HFF-Myc (cell line): ENCODE measurements around the gene FOXD1.
"Not testable (repeated sequence)": the region's sequence is repeated elsewhere in the genome, so short reads cannot be mapped to it uniquely, and the experiment has no call there.

Experiments
- DNase-seq: peaks from one replicate; pipeline ENCODE4 v3.0.0-alpha.2; 2011; ENCODE audit warnings: low read depth; ENCODE audit errors: extremely low read depth
- H3K4me3 ChIP-seq: replicated peaks from 2 replicates; pipeline ENCODE4 v1.5.1; 2011; ENCODE audit warnings: low read depth, mild to moderate bottlenecking, control low read depth, low read length
- TF ChIP-seq, protein P1 (sequence below): IDR thresholded peaks from 2 replicates; pipeline ENCODE4 v1.5.1; 2012; ENCODE audit warnings: mild to moderate bottlenecking, low read depth, low read length, control low read depth; ENCODE audit errors: missing control alignments

Gene FOXD1

DNA sequence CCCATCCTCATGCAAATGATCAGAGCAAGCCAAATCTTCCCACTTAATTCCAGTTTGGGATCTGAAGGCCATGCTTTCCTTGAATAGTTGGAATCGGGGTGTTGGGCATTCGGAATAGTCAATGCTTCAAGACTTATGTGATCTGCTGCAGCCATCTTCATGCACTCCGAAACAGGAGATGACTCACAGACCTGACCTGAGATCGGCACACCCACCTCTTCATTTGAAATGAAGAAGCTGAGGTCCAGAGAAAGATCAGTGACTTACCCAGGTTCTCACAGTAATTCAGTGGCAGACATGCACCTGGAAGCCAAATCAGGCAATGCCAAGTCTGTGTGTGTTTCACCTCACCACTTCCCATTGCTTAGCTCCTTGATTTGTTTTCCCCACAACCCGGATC lies 33.0 kb downstream of the FOXD1 start:
- no peak overlapping the region for H3K4me3 ChIP-seq
- TF ChIP-seq, protein P1, sequence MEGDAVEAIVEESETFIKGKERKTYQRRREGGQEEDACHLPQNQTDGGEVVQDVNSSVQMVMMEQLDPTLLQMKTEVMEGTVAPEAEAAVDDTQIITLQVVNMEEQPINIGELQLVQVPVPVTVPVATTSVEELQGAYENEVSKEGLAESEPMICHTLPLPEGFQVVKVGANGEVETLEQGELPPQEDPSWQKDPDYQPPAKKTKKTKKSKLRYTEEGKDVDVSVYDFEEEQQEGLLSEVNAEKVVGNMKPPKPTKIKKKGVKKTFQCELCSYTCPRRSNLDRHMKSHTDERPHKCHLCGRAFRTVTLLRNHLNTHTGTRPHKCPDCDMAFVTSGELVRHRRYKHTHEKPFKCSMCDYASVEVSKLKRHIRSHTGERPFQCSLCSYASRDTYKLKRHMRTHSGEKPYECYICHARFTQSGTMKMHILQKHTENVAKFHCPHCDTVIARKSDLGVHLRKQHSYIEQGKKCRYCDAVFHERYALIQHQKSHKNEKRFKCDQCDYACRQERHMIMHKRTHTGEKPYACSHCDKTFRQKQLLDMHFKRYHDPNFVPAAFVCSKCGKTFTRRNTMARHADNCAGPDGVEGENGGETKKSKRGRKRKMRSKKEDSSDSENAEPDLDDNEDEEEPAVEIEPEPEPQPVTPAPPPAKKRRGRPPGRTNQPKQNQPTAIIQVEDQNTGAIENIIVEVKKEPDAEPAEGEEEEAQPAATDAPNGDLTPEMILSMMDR = no peak

DNA sequence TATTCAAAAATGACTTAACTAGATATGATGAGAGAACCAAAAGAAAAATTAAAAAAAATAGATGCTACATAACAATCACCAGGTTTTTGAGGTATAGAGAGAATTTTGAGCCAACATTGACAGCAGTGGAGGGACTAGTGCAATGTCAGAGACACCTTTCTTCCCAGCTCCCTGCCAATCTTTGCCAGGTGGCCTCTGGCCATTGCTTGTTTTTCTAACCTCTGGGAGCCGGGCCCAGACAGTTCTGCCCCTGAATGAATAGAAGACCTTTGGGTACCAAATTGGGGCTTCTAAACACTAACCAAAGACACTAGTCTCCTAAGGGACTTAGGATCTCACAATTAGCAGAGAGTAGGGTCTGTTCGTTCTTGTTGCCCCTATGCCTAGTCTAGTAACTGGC lies 33.4 kb downstream of the FOXD1 start:
- H3K4me3 ChIP-seq = no peak overlapping the region
- TF ChIP-seq, protein P1 = no peak
- no peak for DNase-seq

More for the DNA sequence above, 33.0 kb downstream of the FOXD1 start:
- DNase-seq = no peak

DNA sequence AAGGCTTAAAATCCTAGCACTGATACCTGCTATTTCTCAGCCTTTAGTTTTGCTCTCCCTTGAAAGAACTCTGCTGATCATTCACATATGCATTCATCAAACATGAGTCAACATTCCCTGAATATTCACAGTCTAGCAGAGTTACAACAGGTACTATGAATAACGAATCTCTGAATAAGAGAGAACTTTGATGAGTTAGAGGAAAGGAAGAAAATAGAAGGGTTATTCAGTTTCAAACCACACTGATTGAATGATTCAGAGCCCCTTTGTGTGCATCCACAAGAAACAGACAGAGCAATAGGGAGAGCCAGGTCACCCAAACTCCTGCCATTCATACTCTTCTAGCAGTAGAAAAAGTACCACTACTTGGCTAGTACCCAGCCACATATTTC lies 36.0 kb downstream of the FOXD1 start:
- H3K4me3 ChIP-seq = no peak overlapping the region
- DNase-seq = no peak
- TF ChIP-seq, protein P1 = no peak

DNA sequence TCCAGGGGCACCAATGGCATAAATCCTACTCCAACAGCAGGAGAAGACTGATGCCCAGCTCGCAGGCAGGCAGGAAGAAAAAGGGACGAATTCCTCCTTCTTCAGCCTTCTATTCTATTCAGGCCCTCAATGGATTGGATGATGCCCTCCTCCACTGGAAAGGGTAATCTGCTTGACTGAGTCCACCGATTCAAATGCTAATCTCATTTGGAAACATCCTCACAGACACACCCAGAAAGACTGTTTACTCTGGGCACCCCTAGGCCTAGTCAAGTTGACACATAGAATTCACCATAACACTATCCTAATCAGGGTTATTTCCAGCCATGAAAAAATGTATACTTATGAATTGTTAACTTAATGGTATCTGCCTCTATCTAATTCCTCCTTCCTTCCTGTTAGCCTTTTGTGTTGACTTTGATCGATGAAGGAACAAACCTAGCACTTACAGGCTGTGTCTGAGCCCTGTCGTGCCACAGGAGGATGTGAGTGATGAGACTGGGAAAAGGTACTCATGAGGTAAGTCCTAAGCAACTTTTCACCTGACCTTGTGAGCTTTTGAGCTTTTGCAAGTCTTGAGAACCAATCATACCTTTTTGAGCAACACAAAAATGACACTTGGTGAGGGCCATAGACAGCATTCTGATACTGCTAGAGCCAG lies 36.5 kb downstream of the FOXD1 start:
- TF ChIP-seq, protein P1 = no peak
- no peak for DNase-seq
- H3K4me3 ChIP-seq = no peak overlapping the region

DNA sequence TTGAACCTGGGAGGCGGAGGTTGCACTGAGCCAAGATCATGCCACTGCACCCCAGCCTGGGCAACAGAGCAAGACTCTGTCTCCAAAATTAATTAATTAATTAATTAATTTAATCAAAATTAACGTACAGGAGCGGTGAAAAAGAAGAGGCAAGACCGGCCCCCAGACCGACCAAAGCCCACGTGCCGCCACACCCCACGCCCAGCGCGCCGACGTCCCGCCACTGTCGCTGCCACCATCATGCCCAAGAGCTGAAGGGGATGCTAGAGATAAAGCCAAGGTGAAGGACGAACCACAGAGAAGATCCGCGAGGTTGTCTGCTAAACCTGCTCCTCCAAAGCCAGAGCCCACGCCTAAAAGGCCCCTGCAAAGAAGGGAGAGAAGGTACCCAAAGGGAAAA lies 38.6 kb downstream of the FOXD1 start:
- not testable (repeated sequence) for DNase-seq, H3K4me3 ChIP-seq

DNA sequence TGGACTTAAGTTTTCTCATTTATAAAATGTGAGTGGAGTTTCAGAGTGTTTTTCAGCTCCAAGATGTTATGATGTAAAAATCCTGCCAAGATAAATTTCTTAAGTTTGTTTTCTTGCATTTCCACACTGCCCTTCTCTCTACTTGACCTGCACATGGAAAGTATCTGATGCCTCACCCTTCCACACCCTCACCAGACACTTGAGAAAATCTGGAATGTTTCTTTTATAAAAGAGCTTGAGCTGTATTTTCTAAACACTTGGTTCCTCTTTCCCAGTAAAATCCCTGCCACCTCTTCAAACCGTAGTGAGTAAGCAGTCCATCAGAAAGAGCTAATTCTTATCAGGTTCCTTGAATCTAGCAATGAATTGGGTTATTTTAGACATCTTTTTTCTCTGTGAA lies 42.9 kb downstream of the FOXD1 start:
- TF ChIP-seq, protein P1 = no peak

DNA sequence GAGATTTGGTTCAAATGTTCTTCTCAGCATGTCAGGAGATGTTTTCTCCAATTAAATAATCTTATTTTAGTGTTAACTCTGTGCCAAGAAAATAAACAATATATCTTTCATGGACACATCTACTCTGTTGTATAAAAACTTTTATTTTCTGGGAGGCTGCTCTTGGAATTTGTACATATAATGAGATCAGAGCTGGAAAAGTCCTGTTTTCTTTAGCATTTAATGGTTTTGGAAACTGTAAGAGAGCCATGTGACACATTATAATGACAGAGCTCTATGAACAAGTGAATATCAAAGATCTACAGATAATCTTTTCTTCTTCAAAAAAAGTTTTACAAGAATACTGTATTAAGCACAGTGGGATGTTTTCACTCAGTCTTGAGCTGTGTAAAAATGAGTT lies 48.8 kb downstream of the FOXD1 start:
- DNase-seq = no peak
- TF ChIP-seq, protein P1 = no peak
- no peak overlapping the region for H3K4me3 ChIP-seq

More for the DNA sequence above, 42.9 kb downstream of the FOXD1 start:
- no peak overlapping the region for H3K4me3 ChIP-seq
- peak; percentile 7 for DNase-seq
